IPS-NIHi11 (cell line): ENCODE data around the gene CEP112.

ENCODE experiments used
- DNase-seq: peaks from one replicate; pipeline ENCODE4 v3.0.0; 2012; ENCODE audit warnings: mixed read lengths, low spot score

Gene CEP112

GRCh38 chr17:66076546-66077190, 115.3 kb downstream of the CEP112 start:
- DNase-seq: no peak

DNA sequence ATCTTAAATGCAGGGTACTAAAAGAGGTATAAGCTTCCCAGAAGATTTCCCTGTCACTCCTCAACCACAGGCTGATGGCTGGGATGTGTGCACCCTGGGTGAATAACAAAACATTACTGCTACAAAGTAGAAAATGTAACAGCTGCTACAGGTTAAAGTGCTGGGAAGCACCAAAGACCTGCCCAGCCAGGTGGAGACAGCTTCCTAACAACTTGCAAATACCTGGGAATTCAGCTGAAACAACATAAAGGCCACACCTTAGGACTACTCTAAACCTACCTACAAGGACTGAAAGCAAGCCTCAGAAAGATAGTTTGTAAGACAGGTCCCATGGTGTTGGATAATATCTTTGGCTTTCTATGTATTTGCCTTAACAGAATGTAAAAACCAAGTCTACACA, 118.5 kb downstream of the CEP112 start:
- DNase-seq: peak; percentile 8

DNA sequence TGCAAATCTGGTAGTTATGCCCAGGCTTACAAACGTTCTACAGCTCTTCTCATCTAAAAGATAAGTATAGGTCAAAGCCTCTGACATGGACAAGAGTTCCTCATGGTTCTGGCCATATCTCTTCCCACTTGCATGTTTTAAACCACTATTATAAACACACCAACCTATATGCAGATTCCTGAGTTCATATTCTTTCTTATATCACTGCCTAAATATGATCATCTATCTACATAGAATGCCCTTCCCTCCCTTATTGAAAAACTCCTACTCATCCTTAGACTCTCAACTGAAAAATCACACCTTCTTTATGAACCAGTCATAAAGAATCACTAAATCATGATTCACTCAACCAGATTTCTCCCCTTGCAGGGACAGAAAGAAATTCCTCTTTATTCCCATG, 128.2 kb downstream of the CEP112 start:
- no peak for DNase-seq

- no peak for DNase-seq
Observed at GRCh38 chr17:66056148-66056547, 135.8 kb downstream of the CEP112 start.

GRCh38 chr17:66054242-66054641, 137.7 kb downstream of the CEP112 start:
- no peak for DNase-seq

DNA sequence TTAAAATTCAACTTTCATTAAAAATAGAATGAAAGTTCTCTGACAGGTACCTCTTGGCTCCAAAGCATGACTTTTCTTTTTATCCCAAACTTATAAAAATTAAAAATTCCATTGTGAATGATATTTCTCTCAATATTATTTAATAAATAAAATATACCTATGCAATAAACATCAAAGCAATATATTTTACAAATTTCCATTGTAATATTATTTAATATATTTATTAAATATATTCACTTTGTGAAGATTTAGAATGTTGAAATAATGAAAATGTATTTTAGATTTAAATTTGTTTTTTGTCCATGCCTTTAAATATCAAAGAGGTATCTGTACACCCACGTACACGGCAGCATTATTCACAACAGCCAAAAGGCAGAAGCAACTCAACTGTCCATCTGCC, 147.8 kb downstream of the CEP112 start:
- no peak for DNase-seq

DNA sequence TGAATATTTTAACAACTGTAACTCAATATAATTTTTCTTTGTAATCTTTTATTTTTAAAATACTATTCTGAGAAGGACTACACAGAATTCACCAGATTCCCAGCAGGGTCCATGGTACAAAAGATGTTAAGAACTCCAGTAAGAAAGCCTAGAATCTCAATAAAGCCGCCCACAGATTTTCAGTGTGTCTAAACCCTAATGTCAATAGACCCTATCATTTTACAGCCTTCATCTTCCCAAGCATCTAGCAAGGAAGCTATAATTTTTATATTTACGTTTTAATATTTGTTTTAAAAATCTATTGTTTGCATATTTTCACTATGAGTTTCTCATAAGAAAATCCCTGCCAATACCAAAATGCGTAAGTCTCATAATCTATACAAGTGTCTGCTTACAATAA, 148.5 kb downstream of the CEP112 start:
- no peak for DNase-seq

- no peak for DNase-seq
Observed at GRCh38 chr17:66040402-66040801, 151.5 kb downstream of the CEP112 start.

GRCh38 chr17:66038125-66038524, 153.8 kb downstream of the CEP112 start:
- DNase-seq: no peak

DNA sequence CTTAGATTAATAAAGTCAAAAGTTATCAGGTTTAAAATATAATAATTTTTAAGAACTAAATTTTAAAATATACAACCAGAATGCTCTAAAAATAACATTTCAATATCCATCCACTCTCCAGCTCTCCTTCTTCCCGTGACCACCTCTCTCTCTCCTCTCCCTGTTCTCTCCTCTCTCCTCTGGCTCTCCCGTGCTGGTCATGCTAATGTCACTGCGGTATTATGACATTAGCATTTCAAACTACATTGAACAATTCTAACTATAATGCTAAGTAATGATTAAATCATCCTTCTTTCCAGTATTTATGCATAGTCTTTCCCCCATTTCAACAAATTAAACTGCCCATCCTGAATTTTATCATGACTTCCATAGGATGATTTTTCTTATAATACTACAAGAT, 154.7 kb downstream of the CEP112 start:
- no peak for DNase-seq

- no peak for DNase-seq
Observed at GRCh38 chr17:66032082-66032712, 159.7 kb downstream of the CEP112 start.

GRCh38 chr17:66025551-66025950, 166.4 kb downstream of the CEP112 start:
- DNase-seq: no peak

DNA sequence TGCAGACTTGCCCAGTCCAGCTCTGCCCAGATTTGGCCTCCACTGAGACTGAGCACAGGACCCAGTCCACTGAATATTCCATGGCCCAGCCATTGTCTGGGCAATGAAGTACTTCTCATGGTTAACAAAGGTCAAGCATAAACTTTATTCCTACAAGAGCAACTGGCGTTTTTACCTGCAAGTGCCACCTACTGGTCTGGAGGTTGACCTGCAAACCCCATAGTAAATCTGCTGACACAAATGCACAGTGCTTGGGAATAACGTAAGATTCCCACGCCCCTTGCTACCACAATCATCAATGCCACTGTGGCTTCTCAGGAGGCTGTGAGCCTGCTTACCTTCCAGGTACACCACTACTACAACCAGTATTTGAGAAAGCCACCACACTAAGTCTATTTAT, 170.2 kb downstream of the CEP112 start:
- DNase-seq: no peak

- DNase-seq: no peak
Observed at GRCh38 chr17:66018786-66019185, 173.1 kb downstream of the CEP112 start.

DNA sequence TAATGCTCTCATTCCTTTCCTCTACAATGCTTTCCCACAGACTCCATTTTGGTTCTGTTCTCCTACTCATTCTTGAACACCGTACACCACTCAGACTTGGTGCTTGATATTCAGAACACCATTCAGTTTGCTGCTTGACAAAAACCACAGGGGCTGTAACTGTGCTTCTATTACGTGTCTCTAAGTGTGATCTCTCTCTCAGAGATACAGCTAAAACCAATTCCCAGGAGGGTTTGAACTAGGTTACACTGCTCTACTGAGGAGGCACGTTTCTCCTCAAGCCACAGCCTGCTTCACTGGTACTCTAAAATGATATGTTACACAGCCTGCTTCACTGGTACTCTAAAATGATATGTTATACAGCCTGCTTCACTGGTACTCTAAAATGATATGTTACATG, 175.7 kb downstream of the CEP112 start:
- DNase-seq: no peak

DNA sequence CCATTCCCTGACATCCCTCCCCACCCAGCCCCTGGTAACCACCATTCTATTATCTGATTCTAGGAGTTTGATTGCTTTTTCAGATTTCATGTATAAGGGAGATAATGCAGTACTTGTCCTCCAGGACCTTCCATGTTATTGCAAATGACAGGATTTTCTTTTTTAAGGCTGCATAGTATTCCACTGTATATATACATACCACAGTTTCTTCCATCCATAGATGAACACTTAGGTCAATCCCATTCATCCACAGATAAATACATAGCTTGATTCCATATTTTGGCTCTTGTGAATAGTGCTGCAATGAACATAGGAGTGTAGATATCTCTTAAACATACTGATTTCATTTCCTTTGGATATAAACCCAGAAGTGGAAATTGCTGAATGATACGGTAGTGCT, 183.3 kb downstream of the CEP112 start:
- DNase-seq: no peak

GRCh38 chr17:66006654-66007053, 185.3 kb downstream of the CEP112 start:
- no peak for DNase-seq

GRCh38 chr17:66002812-66003211, 189.1 kb downstream of the CEP112 start:
- no peak for DNase-seq

DNA sequence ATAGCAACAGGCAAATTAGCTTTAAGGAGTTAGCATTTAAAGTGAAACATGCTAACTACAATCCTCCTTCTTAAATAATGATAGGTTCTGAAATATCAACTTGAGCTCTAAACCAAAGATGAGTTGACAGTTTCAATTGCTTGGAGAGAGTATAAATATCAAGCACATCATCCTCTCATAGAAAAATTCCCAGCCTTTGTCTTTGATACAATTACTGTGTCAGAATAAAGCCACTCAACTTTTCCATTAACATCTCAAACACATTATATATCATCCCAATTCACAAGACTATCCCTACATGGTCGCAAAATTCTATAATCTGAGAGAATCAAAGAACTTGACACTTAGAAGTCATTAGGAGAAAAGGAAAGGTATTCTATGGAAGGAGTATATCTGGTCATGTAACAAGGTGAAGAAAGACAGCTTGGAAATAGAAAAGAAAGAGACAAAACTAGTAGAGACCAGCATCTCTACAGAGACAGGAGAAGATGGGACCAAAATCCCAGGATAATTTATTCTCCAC, 189.8 kb downstream of the CEP112 start:
- DNase-seq: no peak

DNA sequence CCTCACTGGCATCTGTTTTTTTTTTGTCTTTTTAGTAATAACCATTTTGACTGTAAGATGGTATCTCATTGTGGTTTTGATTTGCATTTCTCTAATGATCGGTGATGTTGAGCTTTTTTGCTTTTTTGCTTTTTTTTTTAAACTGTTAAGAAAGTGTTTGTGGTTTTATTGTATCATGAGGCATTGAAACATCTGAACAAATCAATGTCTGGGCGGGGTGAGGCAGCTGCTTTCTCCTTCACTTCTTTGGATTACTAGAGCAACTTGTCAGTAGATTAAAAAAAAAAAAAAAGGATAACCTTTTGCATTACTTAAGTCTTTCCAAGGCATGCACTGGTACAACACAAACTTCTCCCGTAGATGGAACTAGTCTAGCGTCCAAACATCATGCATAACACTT, 191.7 kb downstream of the CEP112 start:
- DNase-seq: no peak

DNA sequence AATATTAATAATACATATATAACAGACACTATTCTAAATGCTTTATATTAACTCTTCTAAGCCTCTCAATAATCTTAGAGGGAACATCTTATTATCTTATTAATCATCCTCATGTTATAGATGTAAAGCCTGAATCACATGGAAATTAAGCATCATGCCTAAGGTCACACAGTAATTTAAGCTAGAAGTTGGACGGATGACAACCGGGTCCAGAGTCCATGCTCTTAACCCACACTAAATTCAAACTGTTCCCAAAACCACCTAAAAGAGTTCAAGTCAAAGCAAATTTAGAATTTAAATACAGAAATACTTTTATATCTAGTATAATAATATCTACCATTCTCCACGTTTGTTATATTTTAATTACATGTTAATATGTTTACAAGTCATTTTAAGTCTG, 193.3 kb downstream of the CEP112 start:
- no peak for DNase-seq

GRCh38 chr17:65994679-65995078, 197.3 kb downstream of the CEP112 start:
- no peak for DNase-seq

DNA sequence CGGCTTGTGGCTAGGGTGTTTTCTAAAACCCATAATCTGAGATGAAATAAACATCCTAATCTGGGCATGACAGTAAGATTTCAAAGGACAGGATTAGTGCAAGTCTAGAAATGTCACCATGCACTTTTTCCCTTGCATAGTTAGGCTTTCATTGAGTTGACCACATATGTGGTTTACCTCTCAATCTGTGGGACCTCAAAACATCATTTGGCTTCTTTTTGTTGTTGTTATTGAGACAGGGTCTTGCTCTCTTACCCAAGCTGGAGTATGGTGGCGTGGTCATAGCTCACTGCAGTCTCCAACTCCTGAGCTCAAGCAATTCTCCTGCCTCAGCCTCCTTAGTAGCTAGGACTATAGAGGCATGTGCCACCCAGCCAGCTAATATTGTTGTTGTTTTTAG, 197.8 kb downstream of the CEP112 start:
- no peak for DNase-seq

DNA sequence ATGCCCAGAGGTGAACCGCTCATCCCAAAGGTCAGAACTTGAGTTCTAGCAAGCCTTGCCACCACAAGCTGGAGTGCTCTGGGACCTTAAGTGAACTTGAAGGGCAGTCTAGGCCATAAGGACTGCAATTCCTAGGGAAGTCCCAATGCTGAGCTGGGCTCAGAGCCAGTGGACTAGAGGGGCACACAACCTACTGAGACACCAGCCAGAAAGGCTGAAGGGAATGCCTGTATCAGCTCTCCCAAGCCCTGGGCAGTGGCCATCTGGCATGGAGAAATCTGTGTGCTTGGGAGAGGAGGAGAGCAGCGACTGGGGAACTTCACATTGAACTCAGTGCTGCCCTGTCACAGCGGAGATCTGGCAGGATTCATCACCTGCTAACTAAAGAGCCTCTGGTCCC, 201.3 kb downstream of the CEP112 start:
- DNase-seq: no peak
